CD14-positive monocyte (primary cell): ENCODE measurements around the gene JARID2. TPM values are rescaled to one million over a fixed set of nuclear protein-coding genes. Genes with fewer than 3 reads are reported as not detected.

ENCODE experiments used
- DNase-seq, 3 donors: peaks; one replicate each; pipeline ENCODE4 v3.0.0-alpha.2; 2011 to 2022
- H2AFZ ChIP-seq: 2 replicates; pipeline ENCODE4 v1.6.0; 2012; ENCODE audit warnings: mild to moderate bottlenecking, low read depth, low read length, inconsistent platforms; ENCODE audit not compliant: insufficient read depth, poor library complexity, severe bottlenecking
- H3K27ac ChIP-seq, 2 donors: 1 replicate in 1 of 2; 2 replicates in 1 of 2; pipeline ENCODE4 v1.5.1; 2012 to 2013; ENCODE audit warnings: low read length in 2 of 2, control low read depth in 1 of 2, inconsistent platforms in 1 of 2, low read depth in 1 of 2, mild to moderate bottlenecking in 1 of 2
- H3K27me3 ChIP-seq, 2 donors: one replicate each; pipeline versions ENCODE4 v1.6.0 to v1.6.1; 2011 to 2013; ENCODE audit warnings: low read length in 2 of 2; ENCODE audit not compliant: control insufficient read depth in 2 of 2, insufficient read depth in 2 of 2
- H3K36me3 ChIP-seq, 2 donors: replicated peaks in 1 of 2; 1 replicate in 1 of 2; 2 replicates in 1 of 2; pipeline versions ENCODE4 v1.5.1 to v1.6.1; 2012 to 2013; ENCODE audit warnings: low read length in 2 of 2, control low read depth in 1 of 2, inconsistent platforms in 1 of 2, mild to moderate bottlenecking in 1 of 2; ENCODE audit not compliant: insufficient read depth in 2 of 2, control insufficient read depth in 1 of 2
- H3K4me1 ChIP-seq, 2 donors: 1 replicate in 1 of 2; 2 replicates in 1 of 2; pipeline versions ENCODE4 v1.5.1 to v1.6.1; 2012 to 2013; ENCODE audit warnings: low read length in 2 of 2, control low read depth in 1 of 2, inconsistent platforms in 1 of 2, mild to moderate bottlenecking in 1 of 2, moderate library complexity in 1 of 2; ENCODE audit not compliant: insufficient read depth in 2 of 2, control insufficient read depth in 1 of 2
- H3K4me2 ChIP-seq: replicated peaks from 2 replicates; pipeline ENCODE3; 2012; ENCODE audit warnings: low read length, moderate library complexity, mild to moderate bottlenecking; ENCODE audit not compliant: poor library complexity, severe bottlenecking; ENCODE audit errors: extremely low read depth
- H3K4me3 ChIP-seq, 3 experiments: fragments of 200-600 bp in 1 of 3; sonication (generic) in 1 of 3; replicated peaks in 1 of 3; 1 replicate in 2 of 3; 2 replicates in 1 of 3; pipeline ENCODE4 v1.5.1; 2011 to 2013; ENCODE audit warnings: low read length in 3 of 3, mild to moderate bottlenecking in 3 of 3, control low read depth in 2 of 3, low read depth in 2 of 3, inconsistent platforms in 1 of 3, moderate library complexity in 1 of 3
- H3K79me2 ChIP-seq: 2 replicates; pipeline ENCODE4 v1.6.0; 2012; ENCODE audit warnings: mild to moderate bottlenecking, control low read depth, inconsistent platforms, low read length, moderate library complexity; ENCODE audit not compliant: insufficient read depth
- H3K9ac ChIP-seq: 2 replicates; pipeline ENCODE4 v1.6.0; 2017; ENCODE audit warnings: low read length, mild to moderate bottlenecking; ENCODE audit not compliant: insufficient read depth, poor library complexity, severe bottlenecking
- H3K9me3 ChIP-seq, 2 donors: replicated peaks in 1 of 2; 1 replicate in 1 of 2; 2 replicates in 1 of 2; pipeline versions ENCODE4 v1.5.1 to v1.6.1; 2012 to 2013; ENCODE audit warnings: low read length in 2 of 2, control low read depth in 1 of 2; ENCODE audit not compliant: control insufficient read depth in 1 of 2, insufficient read depth in 1 of 2
- H4K20me1 ChIP-seq: 2 replicates; pipeline ENCODE4 v1.6.0; 2012; ENCODE audit warnings: mild to moderate bottlenecking, low read length, control low read depth, moderate library complexity; ENCODE audit not compliant: insufficient read depth
- H3K27ac Mint-ChIP-seq, 7 donors: one replicate each; pipeline ENCODE4 v1.8.0; 2020; ENCODE audit warnings: mild to moderate bottlenecking in 7 of 7, mixed read lengths in 7 of 7, moderate library complexity in 6 of 7, inconsistent platforms in 2 of 7
- H3K27me3 Mint-ChIP-seq, 3 donors: one replicate each; pipeline ENCODE4 v1.8.0; 2021 to 2022; ENCODE audit warnings: low read depth in 3 of 3, mild to moderate bottlenecking in 3 of 3, mixed read lengths in 3 of 3, moderate library complexity in 3 of 3, inconsistent platforms in 1 of 3
- H3K36me3 Mint-ChIP-seq, 2 donors: one replicate each; pipeline ENCODE4 v1.8.0; 2020; ENCODE audit warnings: mixed read lengths in 2 of 2, inconsistent platforms in 1 of 2, mild to moderate bottlenecking in 1 of 2
- H3K4me1 Mint-ChIP-seq: one replicate; pipeline ENCODE4 v1.8.0; 2020; ENCODE audit warnings: mild to moderate bottlenecking, mixed read lengths
- H3K4me3 Mint-ChIP-seq, 2 donors: one replicate each; pipeline ENCODE4 v1.8.0; 2020; ENCODE audit warnings: mild to moderate bottlenecking in 2 of 2, mixed read lengths in 2 of 2, moderate library complexity in 1 of 2
- H3K9me3 Mint-ChIP-seq, 7 donors: one replicate each; pipeline ENCODE4 v1.8.0; 2020 to 2022; ENCODE audit warnings: mixed read lengths in 7 of 7, mild to moderate bottlenecking in 6 of 7, moderate library complexity in 6 of 7, inconsistent platforms in 2 of 7
- CTCF ChIP-seq: fragments of 200-600 bp; IDR thresholded peaks from one replicate; pipeline ENCODE4 v1.8.0; 2022; ENCODE audit warnings: antibody characterized with exemption, mild to moderate bottlenecking
- WGBS: methylation state at CpG from one replicate; pipeline ENCODE4 v1.1.5; 2013; ENCODE audit warnings: missing lambda C conversion rate; ENCODE audit not compliant: insufficient coverage; 5-methylcytosine and 5-hydroxymethylcytosine counted together
- intact Hi-C, 2 donors: fragments of 100-400 bp; cut with micrococcal nuclease; formaldehyde crosslinking; loops; one replicate each; pipeline versions ENCODE4 v1.15.0 to v1.15.1; 2023
- polyA plus RNA-seq, 3 donors: library from polyadenylated mRNA; depleted of rRNA in 1 of 3; unstranded in 2 of 3; stranded (reverse) in 1 of 3; fragments of 300-500 nt in 2 of 3; fragments of >200 nt in 1 of 3; fragmentation: Illumina TruSeq in 2 of 3; gene quantifications; 1 replicate in 2 of 3; 2 replicates in 1 of 3; pipeline ENCODE4 v1.2.3, GENCODE V29; 2012 to 2021

JARID2 gene
- polyA plus RNA-seq, 3 donors, result 6.8 to 17.5 (median 12.5) TPM

- Histone ChIP-seq H3K79me2 (peaks cover 70% of the 10 kb centered on the region), H3K9ac (no peak overlapping the region), H2AFZ (no peak overlapping the region), H3K27me3 (no peaks in the 10 kb centered on the region), H4K20me1 (peaks cover 98% of the 10 kb centered on the region), H3K4me3 (no peak overlapping the region), H3K4me2 (no peak overlapping the region), H3K36me3 (peaks cover 99 to 100% of the 10 kb centered on the region in 2 donors), H3K9me3 (no peaks in the 10 kb centered on the region), H3K4me1 (peaks cover 4 to 8% of the 10 kb centered on the region in 2 donors), H3K27ac (peak overlapping the region in 1 of 2 donors; percentile 4)
- DNase-seq, result no peak
- WGBS, result 89% methylated on average over 3 of the region's 6 CpGs
- Mint-ChIP-seq H3K27ac (no peak overlapping the region), H3K4me1 (peaks cover 15% of the 10 kb centered on the region), H3K27me3 (peaks cover 0 to 3% (median 0%) of the 10 kb centered on the region in 3 donors), H3K9me3 (peaks cover 0 to 3% (median 0%) of the 10 kb centered on the region in 7 donors), H3K36me3 (peaks cover 90 to 99% of the 10 kb centered on the region in 2 donors), H3K4me3 (no peak overlapping the region)
- intact Hi-C loops, result no loop called here
- no peak for TF ChIP-seq CTCF
Measured at GRCh38 chr6:15503346-15503680, 257.4 kb downstream of the JARID2 start.

- H3K27me3 Mint-ChIP-seq, result peaks cover 0 to 3% (median 0%) of the 10 kb centered on the region in 3 donors
- H3K4me1 Mint-ChIP-seq, result peaks cover 22% of the 10 kb centered on the region
- H3K4me2 ChIP-seq, result no peak overlapping the region
- peaks cover 89 to 99% of the 10 kb centered on the region in 2 donors for H3K36me3 Mint-ChIP-seq
- WGBS, result 94% methylated on average over 12 of the region's 12 CpGs
- no peaks in the 10 kb centered on the region for H3K9me3 ChIP-seq
- no peaks in the 10 kb centered on the region for H3K27me3 ChIP-seq
- H3K79me2 ChIP-seq, result peaks cover 63% of the 10 kb centered on the region
- H3K27ac ChIP-seq, result peak overlapping the region in 1 of 2 donors; percentile 4
- peaks cover 92 to 98% of the 10 kb centered on the region in 2 donors for H3K36me3 ChIP-seq
- no peak overlapping the region for H3K4me3 Mint-ChIP-seq
- intact Hi-C loops, result no loop called here
- H2AFZ ChIP-seq, result no peak overlapping the region
- H3K27ac Mint-ChIP-seq, result peak overlapping the region in 5 of 7 donors; percentile 25 to 64 (median 30)
- no peak for TF ChIP-seq CTCF
- no peak overlapping the region for H3K4me3 ChIP-seq
- no peak overlapping the region for H3K9ac ChIP-seq
- peaks cover 98% of the 10 kb centered on the region for H4K20me1 ChIP-seq
- no peak for DNase-seq
- H3K4me1 ChIP-seq, result peaks cover 10 to 15% of the 10 kb centered on the region in 2 donors
- H3K9me3 Mint-ChIP-seq, result peaks cover 0 to 3% (median 0%) of the 10 kb centered on the region in 7 donors
Measured at GRCh38 chr6:15504040-15504495, 258.2 kb downstream of the JARID2 start.
